Uterine smooth muscle cell (primary cell): ENCODE measurements around the gene TSPYL1. TPM values are rescaled to one million over a fixed set of nuclear protein-coding genes. Genes with fewer than 3 reads are reported as not detected.

ENCODE experiments used
- total RNA-seq: library from RNA; depleted of rRNA; stranded (reverse); fragments of >200 nt; gene quantifications from 2 replicates; pipeline ENCODE4 v1.2.3, GENCODE V29; 2014

The TSPYL1 gene
- total RNA-seq, result 82.2 and 83.9 TPM in 2 replicates

GRCh38 chr6:116279232-116280160 is at the start of gene TSPYL1:
TSS of gene TSPYL1 (minus strand) at chr6:116279930. CDS start at chr6:116279830, 100 bp downstream.

DNA sequence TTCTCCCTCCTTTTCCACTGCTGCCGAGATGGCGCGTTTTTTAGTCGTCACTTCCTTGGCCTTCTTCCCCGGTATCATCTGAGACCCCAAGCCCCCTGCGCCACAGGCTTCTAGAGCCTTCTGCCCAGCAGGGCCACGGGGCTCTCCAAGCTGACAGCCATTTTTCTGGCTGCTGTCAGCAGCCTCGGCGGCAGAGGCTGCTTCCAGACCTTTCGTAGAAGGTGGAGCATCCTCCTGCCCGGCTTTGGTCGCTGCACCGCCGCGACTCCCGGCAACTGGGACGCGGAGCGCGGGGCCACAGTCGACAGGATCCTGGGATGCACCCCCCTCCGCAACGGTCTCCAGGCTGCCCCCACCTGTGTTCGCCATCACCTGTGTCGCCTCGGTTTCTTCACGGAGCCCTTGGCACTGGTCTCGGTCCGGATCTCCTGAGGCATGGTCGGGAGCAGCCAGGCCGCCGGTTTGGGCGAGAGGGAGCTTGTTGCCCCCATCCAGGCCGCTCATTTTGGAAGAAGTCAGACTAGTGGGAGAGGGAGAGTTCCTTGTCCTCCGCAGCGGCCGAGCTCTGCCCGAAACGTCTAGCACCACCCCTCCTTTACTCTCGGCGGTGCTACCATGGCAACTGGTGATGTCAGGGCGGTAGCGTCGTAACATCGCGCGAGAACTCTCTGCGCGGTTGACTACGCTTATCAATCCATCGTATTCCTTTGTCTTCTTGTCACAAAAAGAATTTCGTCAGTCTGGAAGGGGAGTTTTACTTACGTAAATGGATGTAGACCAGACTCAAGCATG is 26.0 kb downstream of the TSPYL1 start, which contains the start of gene TSPYL4:
Gene TSPYL4 (minus strand): TSS at position 571 of the 792 bp plus-strand sequence. CDS start 67 bp downstream, at position 504.

Other genes with a start within 250 kb of the TSPYL1 start
- gene FRK, start 219.0 kb downstream of the TSPYL1 start, total RNA-seq, result 0.33 and 0.37 TPM in 2 replicates
- gene NT5DC1, start 179.1 kb downstream of the TSPYL1 start, total RNA-seq, result 4.3 and 6.2 TPM in 2 replicates
- gene COL10A1, start 153.8 kb downstream of the TSPYL1 start, total RNA-seq, result 0.37 and 2.5 TPM in 2 replicates
- gene TSPYL4, start 25.9 kb downstream of the TSPYL1 start, total RNA-seq, result 7.4 and 10.3 TPM in 2 replicates
- gene DSE, start 91.0 kb upstream of the TSPYL1 start, total RNA-seq, result 76.7 and 143 TPM in 2 replicates
- 0.62 and 0.89 TPM in 2 replicates for gene CALHM6, start 181.4 kb upstream of the TSPYL1 start, total RNA-seq
- 1.00 and 3.0 TPM in 2 replicates for gene CALHM5, start 231.7 kb upstream of the TSPYL1 start, total RNA-seq